Vagina (tissue), 2 donors: Measurements from ENCODE around the gene CHPF2.

Source experiments
- CTCF ChIP-seq, 3 experiments: fragments of 450-650 bp in 2 of 3; fragments of 200-600 bp in 1 of 3; sonication (generic) in 1 of 3; IDR thresholded peaks; one replicate each; pipeline ENCODE4 v1.5.1; 2017 to 2019; ENCODE audit warnings: antibody characterized with exemption in 3 of 3, mild to moderate bottlenecking in 2 of 3, moderate library complexity in 2 of 3
- POLR2A ChIP-seq, 2 donors: fragments of 450-650 bp; IDR thresholded peaks; one replicate each; pipeline ENCODE4 v1.6.1; 2017; ENCODE audit warnings: antibody characterized with exemption in 2 of 2, mild to moderate bottlenecking in 2 of 2, moderate library complexity in 2 of 2
- POLR2AphosphoS5 ChIP-seq, 2 donors: sonication (generic); formaldehyde crosslinking; IDR thresholded peaks; one replicate each; pipeline ENCODE4 v1.9.0; 2017; ENCODE audit warnings: antibody characterized with exemption in 2 of 2, mild to moderate bottlenecking in 2 of 2, low read depth in 1 of 2; ENCODE audit not compliant: insufficient read depth in 1 of 2

GRCh38 chr7:151246102-151246850, 14.0 kb downstream of the CHPF2 start:
- TF ChIP-seq POLR2A (IDR thresholded peaks at IDR 0.05) (no peak), CTCF (IDR thresholded peaks at IDR 0.05) (no peak), POLR2AphosphoS5 (IDR thresholded peaks at IDR 0.05; ENCODE audit: insufficient read depth in 1 of 2, low read depth in 1 of 2) (no peak)
